T-helper 17 cell (primary cell): Measurements from ENCODE around the gene LRRC8E. TPM values are rescaled to one million over a fixed set of nuclear protein-coding genes. Genes with fewer than 3 reads are reported as not detected.

ENCODE experiments used
- ATAC-seq: fragments of 150-1000 bp; cut with Tn5 transposase; 2 replicates; pipeline ENCODE4 v1.10.0; 2021; ENCODE audit warnings: mild to moderate bottlenecking, moderate library complexity
- DNase-seq, 3 donors: peaks; one replicate each; pipeline versions ENCODE4 v3.0.0 to v3.0.0-alpha.2; 2020 to 2021
- H3K9me3 ChIP-seq: one replicate; pipeline ENCODE4 v1.7.0; 2013; ENCODE audit warnings: low read length, mild to moderate bottlenecking; ENCODE audit not compliant: control insufficient read depth, poor library complexity, severe bottlenecking
- H3K27ac Mint-ChIP-seq: one replicate; pipeline ENCODE4 v1.8.0; 2022; ENCODE audit warnings: mild to moderate bottlenecking, moderate library complexity, mixed read lengths
- H3K27me3 Mint-ChIP-seq: one replicate; pipeline ENCODE4 v1.8.0; 2022; ENCODE audit warnings: mixed read lengths
- H3K36me3 Mint-ChIP-seq: one replicate; pipeline ENCODE4 v1.8.0; 2022; ENCODE audit warnings: low read depth, mixed read lengths
- H3K4me1 Mint-ChIP-seq: one replicate; pipeline ENCODE4 v1.8.0; 2022; ENCODE audit warnings: mild to moderate bottlenecking, mixed read lengths
- H3K4me3 Mint-ChIP-seq: one replicate; pipeline ENCODE4 v1.8.0; 2022; ENCODE audit warnings: mild to moderate bottlenecking, moderate library complexity, mixed read lengths
- total RNA-seq, 4 donors: library from RNA in 2 of 4; stranded (reverse) in 2 of 4; gene quantifications; one replicate each; pipeline ENCODE4 v1.2.3 and lab custom pipeline; 2022 to 2026

LRRC8E gene
- total RNA-seq, 2 donors from 2014 or later, result not detected

- Mint-ChIP-seq H3K36me3 (peaks cover 7% of the 10 kb centered on the region), H3K27ac (no peak overlapping the region), H3K27me3 (no peaks in the 10 kb centered on the region), H3K4me3 (no peak overlapping the region), H3K4me1 (peaks cover 22% of the 10 kb centered on the region)
- H3K9me3 ChIP-seq, result no peaks in the 10 kb centered on the region
- ATAC-seq (no peak), DNase-seq (no peak)
Observed at GRCh38 chr19:7907544-7907943, 19.2 kb downstream of the LRRC8E start.

GRCh38 chr19:7908078-7908699 lies 19.9 kb downstream of the LRRC8E start:
- H3K27ac Mint-ChIP-seq, result no peak overlapping the region
- peaks cover 26% of the 10 kb centered on the region for H3K4me1 Mint-ChIP-seq
- ATAC-seq (no peak), DNase-seq (no peak)
- H3K4me3 Mint-ChIP-seq, result no peak overlapping the region
- H3K27me3 Mint-ChIP-seq, result no peaks in the 10 kb centered on the region
- H3K9me3 ChIP-seq, result no peaks in the 10 kb centered on the region
- H3K36me3 Mint-ChIP-seq, result peaks cover 11% of the 10 kb centered on the region

- Mint-ChIP-seq H3K36me3 (peaks cover 11% of the 10 kb centered on the region), H3K27me3 (no peaks in the 10 kb centered on the region), H3K4me1 (peaks cover 23% of the 10 kb centered on the region), H3K4me3 (no peak overlapping the region), H3K27ac (no peak overlapping the region)
- no peaks in the 10 kb centered on the region for H3K9me3 ChIP-seq
- ATAC-seq (no peak), DNase-seq (no peak)
Observed at GRCh38 chr19:7908742-7909461, 20.6 kb downstream of the LRRC8E start.

- Mint-ChIP-seq H3K27ac (no peak overlapping the region), H3K4me1 (peaks cover 20% of the 10 kb centered on the region), H3K27me3 (no peaks in the 10 kb centered on the region), H3K4me3 (no peak overlapping the region), H3K36me3 (peaks cover 11% of the 10 kb centered on the region)
- no peak for DNase-seq
- H3K9me3 ChIP-seq, result no peaks in the 10 kb centered on the region
- ATAC-seq, result no peak
Observed at GRCh38 chr19:7909471-7910067, 21.3 kb downstream of the LRRC8E start.

GRCh38 chr19:7910321-7911161 lies 22.2 kb downstream of the LRRC8E start:
- Mint-ChIP-seq H3K4me3 (no peak overlapping the region), H3K4me1 (peaks cover 15% of the 10 kb centered on the region)

GRCh38 chr19:7911508-7912143 lies 23.3 kb downstream of the LRRC8E start:
- DNase-seq, result no peak
- no peak for ATAC-seq
- Mint-ChIP-seq H3K27me3 (peaks cover 6% of the 10 kb centered on the region), H3K27ac (no peak overlapping the region), H3K36me3 (peaks cover 11% of the 10 kb centered on the region), H3K4me1 (peaks cover 13% of the 10 kb centered on the region), H3K4me3 (no peak overlapping the region)
- H3K9me3 ChIP-seq, result no peaks in the 10 kb centered on the region

More at GRCh38 chr19:7910321-7911161, 22.2 kb downstream of the LRRC8E start:
- H3K9me3 ChIP-seq, result no peaks in the 10 kb centered on the region
- Mint-ChIP-seq H3K27me3 (peaks cover 4% of the 10 kb centered on the region), H3K36me3 (peaks cover 11% of the 10 kb centered on the region), H3K27ac (no peak overlapping the region)
- no peak for ATAC-seq
- no peak for DNase-seq

GRCh38 chr19:7912144-7912696 lies 23.9 kb downstream of the LRRC8E start:
- DNase-seq (no peak), ATAC-seq (no peak)
- Mint-ChIP-seq H3K36me3 (peaks cover 11% of the 10 kb centered on the region), H3K4me3 (no peak overlapping the region), H3K27ac (no peak overlapping the region), H3K4me1 (peaks cover 13% of the 10 kb centered on the region), H3K27me3 (peaks cover 6% of the 10 kb centered on the region)
- no peaks in the 10 kb centered on the region for H3K9me3 ChIP-seq

GRCh38 chr19:7912697-7913564 lies 24.6 kb downstream of the LRRC8E start:
- H3K9me3 ChIP-seq, result no peaks in the 10 kb centered on the region
- Mint-ChIP-seq H3K36me3 (peaks cover 11% of the 10 kb centered on the region), H3K27ac (no peak overlapping the region), H3K4me1 (peaks cover 11% of the 10 kb centered on the region), H3K4me3 (peak overlapping the region; percentile 59), H3K27me3 (peaks cover 6% of the 10 kb centered on the region)
- ATAC-seq (no peak), DNase-seq (no peak)

GRCh38 chr19:7913652-7914051 lies 25.3 kb downstream of the LRRC8E start:
- Mint-ChIP-seq H3K36me3 (peaks cover 11% of the 10 kb centered on the region), H3K4me1 (peaks cover 14% of the 10 kb centered on the region), H3K4me3 (no peak overlapping the region), H3K27me3 (peaks cover 6% of the 10 kb centered on the region), H3K27ac (no peak overlapping the region)
- DNase-seq (no peak), ATAC-seq (no peak)
- H3K9me3 ChIP-seq, result no peaks in the 10 kb centered on the region

GRCh38 chr19:7914099-7914498 lies 25.8 kb downstream of the LRRC8E start:
- H3K36me3 Mint-ChIP-seq, result peaks cover 11% of the 10 kb centered on the region
- H3K27ac Mint-ChIP-seq, result no peak overlapping the region
- peaks cover 6% of the 10 kb centered on the region for H3K27me3 Mint-ChIP-seq
- no peak overlapping the region for H3K4me3 Mint-ChIP-seq
- no peak for ATAC-seq
- no peak for DNase-seq
- peaks cover 14% of the 10 kb centered on the region for H3K4me1 Mint-ChIP-seq
- no peaks in the 10 kb centered on the region for H3K9me3 ChIP-seq

- DNase-seq, result no peak
- Mint-ChIP-seq H3K4me1 (peaks cover 15% of the 10 kb centered on the region), H3K27me3 (peaks cover 6% of the 10 kb centered on the region), H3K27ac (no peak within 1 kb of the TSS), H3K4me3 (peak within 1 kb of the TSS; percentile 86), H3K36me3 (peaks cover 11% of the 10 kb centered on the region)
- H3K9me3 ChIP-seq, result no peaks in the 10 kb centered on the region
- no peak for ATAC-seq
Observed at GRCh38 chr19:7914598-7915045, 26.3 kb downstream of the LRRC8E start, which contains the start of gene TGFBR3L. TSS of gene TGFBR3L (plus strand) at chr19:7914830.
